ENCODE results near the gene ITGA11.
A peak's percentile ranks its signal among the peaks of the same experiment; 100 is the strongest.

The ITGA11 gene

GRCh38 chr15:68286256-68286655, 145.7 kb downstream of the ITGA11 start:
- no peak for DNase-seq

GRCh38 chr15:68285259-68285980, 146.5 kb downstream of the ITGA11 start:
- DNase-seq: peak; percentile 52 to 60

GRCh38 chr15:68284616-68285258, 147.2 kb downstream of the ITGA11 start:
- no peak for DNase-seq

GRCh38 chr15:68283401-68283800, 148.6 kb downstream of the ITGA11 start:
- DNase-seq: no peak

GRCh38 chr15:68281008-68281407, 151.0 kb downstream of the ITGA11 start:
- DNase-seq: no peak

GRCh38 chr15:68279779-68280753, 151.9 kb downstream of the ITGA11 start:
- DNase-seq: peak; percentile 31 to 35

GRCh38 chr15:68278595-68279405, 153.2 kb downstream of the ITGA11 start:
- DNase-seq: peak; percentile 56 to 67

- peak; percentile 38 to 61 for DNase-seq
These were observed 153.7 kb downstream of the ITGA11 start for GRCh38 chr15:68278345-68278594.

GRCh38 chr15:68277603-68278344, 154.2 kb downstream of the ITGA11 start, which contains the start of gene FEM1B:
TSS of gene FEM1B (plus strand) at chr15:68277745. CDS start at chr15:68278418, 673 bp downstream.
- DNase-seq: peak; percentile 92 to 94

- DNase-seq: peak; percentile 37 to 61
These were observed 154.8 kb downstream of the ITGA11 start for GRCh38 chr15:68277131-68277602.

- DNase-seq: no peak
These were observed 155.3 kb downstream of the ITGA11 start for GRCh38 chr15:68276668-68277067.

- DNase-seq: peak; percentile 41 to 73
These were observed 156.7 kb downstream of the ITGA11 start for GRCh38 chr15:68275165-68275746.

- peak; percentile 44 to 80 for DNase-seq
These were observed 157.6 kb downstream of the ITGA11 start for GRCh38 chr15:68274201-68274848.

- DNase-seq: peak; percentile 81 to 91
These were observed 159.2 kb downstream of the ITGA11 start for GRCh38 chr15:68272721-68273271.

GRCh38 chr15:68271854-68272471, 160.0 kb downstream of the ITGA11 start:
- peak in 1 of 2 donors; percentile 61 for DNase-seq

GRCh38 chr15:68268405-68268804, 163.6 kb downstream of the ITGA11 start:
- no peak for DNase-seq

GRCh38 chr15:68265674-68266073, 166.3 kb downstream of the ITGA11 start:
- no peak for DNase-seq

- DNase-seq: no peak
These were observed 166.9 kb downstream of the ITGA11 start for GRCh38 chr15:68265081-68265480.

GRCh38 chr15:68264282-68264681, 167.7 kb downstream of the ITGA11 start:
- no peak for DNase-seq

All from inflammatory macrophage (primary cell).